C1 segment of cervical spinal cord (tissue), 14 donors: ENCODE results near the gene G6PC2.

ENCODE experiments used
- DNase-seq, 14 donors: peaks; one replicate each; lab custom pipeline; 2025; lab: John Stamatoyannopoulos, UW

G6PC2 gene

DNA sequence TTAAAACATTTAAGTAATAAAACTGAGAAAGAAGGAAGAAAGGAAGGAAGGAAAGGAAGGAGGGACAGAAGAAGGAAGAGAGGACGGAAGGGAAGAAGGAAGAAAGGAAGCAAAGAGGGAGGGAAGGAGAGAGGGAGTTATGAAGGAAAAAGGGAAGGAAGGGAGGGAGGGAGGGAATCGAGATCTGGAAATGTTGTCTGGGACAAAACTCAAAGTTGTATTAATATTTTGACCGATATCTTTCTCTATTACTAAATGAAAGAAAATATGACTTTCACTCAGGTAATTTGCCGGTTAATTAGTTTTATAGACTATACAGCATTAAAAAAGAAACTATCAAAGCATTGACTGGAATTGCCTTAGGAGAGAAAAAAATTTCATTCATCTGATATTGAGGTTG, 44.4 kb downstream of the G6PC2 start:
- DNase-seq = no peak

DNA sequence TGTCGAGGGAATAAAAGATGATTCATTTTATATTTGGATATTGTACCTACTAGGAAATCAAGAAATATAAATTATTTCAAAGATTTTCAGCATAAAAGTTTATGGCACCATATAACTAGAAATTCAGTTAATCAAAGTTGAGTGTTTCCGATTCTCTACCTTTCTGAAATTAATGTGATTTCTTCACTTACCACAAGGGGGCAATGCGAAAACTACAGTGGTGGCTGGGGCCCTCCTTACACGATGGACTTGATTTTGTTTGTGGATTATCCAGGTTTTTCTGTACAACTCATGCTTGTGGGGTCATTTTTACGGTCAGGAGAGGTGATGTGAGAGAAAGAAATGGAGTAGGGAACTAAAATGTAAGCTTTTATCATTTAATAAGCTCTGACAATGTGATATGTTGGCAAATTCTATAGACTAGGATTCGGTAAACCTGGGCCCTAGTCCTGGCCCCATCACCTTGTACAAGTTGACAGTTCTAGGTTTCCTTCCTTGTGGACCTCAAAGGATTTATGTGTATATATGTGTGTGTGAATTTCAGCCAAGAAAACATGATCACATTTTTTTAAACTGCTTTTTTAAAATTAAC, 47.6 kb downstream of the G6PC2 start:
- DNase-seq = no peak

DNA sequence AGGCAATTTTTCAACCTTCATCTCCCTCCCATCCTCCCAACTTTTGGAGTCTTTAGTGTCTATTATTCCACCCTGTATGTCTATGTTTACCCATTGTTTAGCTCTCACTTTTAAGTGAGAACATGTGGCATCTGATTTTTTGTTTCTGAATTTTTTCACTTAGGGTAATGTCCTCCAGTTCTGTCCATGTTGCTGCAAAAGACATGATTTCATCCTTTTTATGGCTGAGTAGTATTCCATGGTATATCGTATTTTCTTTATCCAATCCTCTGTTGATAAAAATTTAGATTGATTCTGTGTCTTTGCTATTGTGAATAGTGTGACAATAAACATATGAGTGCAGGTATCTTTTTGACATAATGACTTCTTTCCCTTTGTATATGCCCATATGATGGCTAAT, 48.2 kb downstream of the G6PC2 start:
- no peak for DNase-seq

DNA sequence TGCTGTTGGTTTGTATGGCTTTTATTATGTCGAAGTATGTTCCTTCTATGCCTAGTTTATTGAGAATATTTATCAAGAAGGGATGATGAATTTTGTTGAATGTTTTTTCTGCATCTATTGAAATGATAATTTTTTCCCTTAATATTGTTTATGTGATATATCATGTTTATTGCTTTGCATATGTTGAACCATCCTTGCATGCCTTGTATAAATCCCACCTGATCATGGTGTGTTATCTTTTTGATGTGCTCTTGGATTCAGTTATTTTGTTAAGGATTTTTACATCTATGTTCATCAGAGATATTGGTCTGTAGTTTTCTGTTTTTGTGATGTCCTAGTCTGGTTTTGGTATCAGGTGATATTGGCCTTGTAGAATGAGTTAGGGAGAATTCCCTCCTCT, 50.8 kb downstream of the G6PC2 start:
- no peak for DNase-seq

DNA sequence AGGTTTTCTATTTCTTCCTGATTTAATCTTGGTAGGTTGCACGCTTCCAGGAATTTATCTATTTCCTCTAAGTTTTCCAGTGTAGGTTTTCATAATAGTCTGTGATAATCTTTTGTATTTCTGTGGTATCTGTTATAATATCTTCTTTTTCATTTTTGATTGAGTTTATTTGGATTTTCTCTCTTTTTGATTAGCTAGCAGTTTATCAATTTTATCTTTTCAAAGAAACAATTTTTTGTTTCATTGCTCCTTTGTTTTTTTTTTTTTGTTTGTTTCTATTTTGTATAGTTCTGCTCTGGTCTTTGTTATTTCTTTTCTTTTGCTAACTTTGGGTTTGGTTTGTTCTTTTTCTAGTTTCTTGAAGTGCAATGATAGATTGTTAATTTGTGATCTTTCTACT, 51.3 kb downstream of the G6PC2 start:
- no peak for DNase-seq

DNA sequence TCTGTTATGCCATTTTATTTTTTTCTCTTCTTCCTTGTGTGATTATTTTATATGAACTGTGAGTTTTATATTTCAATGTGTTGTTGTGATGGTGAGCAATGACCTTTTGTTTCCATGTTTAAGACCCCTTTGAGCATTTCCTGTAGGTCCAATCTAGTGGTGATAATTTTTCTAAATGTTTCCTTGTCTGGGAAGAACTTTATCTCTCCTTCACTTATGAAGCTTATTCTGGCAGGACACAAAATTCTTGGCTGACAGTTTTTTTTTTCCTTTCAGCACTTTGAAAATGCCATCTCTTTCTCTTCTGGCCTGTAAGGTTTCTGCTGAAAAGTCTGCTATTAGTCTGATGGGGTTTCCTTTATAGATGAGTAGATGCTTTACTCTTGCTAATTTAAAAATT, 53.2 kb downstream of the G6PC2 start:
- no peak for DNase-seq

DNA sequence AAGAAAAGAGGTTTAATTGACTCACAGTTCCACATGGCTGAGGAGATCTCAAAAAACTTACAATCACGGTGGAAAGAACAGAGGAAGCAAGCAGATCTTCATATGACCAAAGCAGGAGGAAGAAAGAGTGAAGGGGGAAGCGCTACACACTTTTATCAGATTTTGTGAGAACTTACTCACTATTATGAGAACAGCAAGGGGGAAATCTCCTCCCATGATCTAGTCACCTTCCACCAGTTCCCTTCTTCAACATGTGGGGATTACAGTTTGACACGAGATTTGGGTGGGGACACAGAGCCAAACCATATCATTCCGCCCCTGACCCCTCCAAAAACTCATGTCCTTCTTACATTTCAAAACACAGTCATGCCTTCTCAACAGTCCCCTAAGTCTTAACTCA, 54.2 kb downstream of the G6PC2 start:
- DNase-seq = no peak

DNA sequence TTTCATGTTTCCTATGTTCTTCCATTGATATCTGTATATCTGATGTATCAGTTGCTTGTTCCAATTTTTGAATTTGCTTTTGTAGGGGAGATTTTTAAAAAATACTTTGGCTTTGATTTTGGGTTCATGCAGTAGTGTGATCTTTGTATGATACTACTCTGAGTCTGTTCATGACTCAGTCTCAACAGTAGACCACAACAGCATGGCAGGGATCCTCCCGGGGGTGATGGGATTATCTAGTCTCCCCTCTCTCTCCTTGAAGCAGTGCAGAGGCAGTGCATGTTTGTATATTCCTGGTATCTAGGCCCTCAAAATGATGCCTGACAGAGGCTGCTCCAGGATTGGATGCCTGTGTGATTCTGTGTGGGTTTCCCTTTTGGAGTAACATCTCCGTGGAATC, 55.3 kb downstream of the G6PC2 start:
- no peak for DNase-seq
